Measurements from ENCODE around the gene TAS2R1.

The TAS2R1 gene

GRCh38 chr5:9630251-9630650 is at the start of gene TAS2R1:
TAS2R1 (minus strand) TSS chr5:9630351; CDS start chr5:9630032, 319 bp downstream.
- DNase-seq, result no peak

DNA sequence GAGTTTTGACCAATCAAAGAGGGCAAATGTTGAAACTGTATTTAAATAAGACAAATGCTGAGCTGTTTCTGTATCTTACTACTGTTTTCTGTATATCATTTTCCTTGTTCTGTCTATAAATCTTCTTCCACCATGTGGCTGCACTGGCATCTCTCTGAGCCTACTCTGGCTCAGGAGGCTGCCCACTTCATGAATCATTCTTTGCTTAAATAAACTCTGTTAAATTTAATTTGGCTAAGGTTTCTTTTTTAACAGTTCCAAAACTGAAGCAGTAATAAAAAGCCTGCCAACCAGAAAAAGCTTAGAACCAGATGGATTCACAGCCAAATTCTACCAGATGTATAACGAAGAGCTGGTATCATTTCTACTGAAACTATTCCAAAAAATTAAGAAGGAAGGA is 40.2 kb upstream of the TAS2R1 start:
- no peak for DNase-seq

GRCh38 chr5:9667906-9668305 is 37.8 kb upstream of the TAS2R1 start:
- no peak for DNase-seq

GRCh38 chr5:9663891-9664290 is 33.7 kb upstream of the TAS2R1 start:
- no peak for DNase-seq

GRCh38 chr5:9661316-9662015 is 31.3 kb upstream of the TAS2R1 start:
- DNase-seq, result no peak

DNA sequence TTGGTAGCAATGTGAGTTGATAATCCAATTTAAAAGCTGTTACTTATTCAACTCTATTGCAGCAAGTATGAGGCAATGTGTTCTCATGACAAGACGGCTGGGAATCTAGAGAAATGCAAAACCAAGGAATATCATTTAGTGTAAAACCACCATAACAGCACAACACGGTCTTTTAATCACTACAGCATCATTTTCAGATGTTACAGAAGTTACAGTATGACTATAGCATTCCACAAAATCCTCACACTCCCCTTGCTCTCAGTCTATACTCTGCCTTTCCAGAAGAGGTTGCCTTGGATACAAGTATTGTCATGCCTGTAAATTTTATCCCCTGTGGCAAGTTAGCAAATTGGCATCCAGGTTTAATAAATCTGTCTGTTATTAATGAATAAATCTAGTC is 28.6 kb upstream of the TAS2R1 start:
- no peak for DNase-seq

- no peak for DNase-seq
These were observed 27.7 kb upstream of the TAS2R1 start for GRCh38 chr5:9657819-9658218.

DNA sequence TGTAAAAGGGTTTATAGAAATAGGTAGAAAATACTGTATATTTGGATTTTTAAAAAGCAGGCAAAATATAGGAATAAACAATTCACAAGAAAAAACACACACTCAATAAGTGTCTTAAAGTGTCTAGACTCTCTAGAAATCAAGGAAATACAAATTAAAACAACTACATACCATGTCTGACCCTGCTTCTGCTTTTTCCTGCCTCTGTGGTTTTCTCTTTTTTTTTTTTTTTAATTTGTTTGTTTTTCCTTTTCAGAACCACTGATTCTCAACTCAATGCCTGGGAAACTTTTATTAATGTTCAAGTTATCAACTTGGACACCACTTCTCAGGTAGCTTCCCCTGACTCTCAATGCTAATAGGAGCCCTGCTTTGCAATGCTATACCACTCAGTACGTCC is 25.5 kb upstream of the TAS2R1 start:
- no peak for DNase-seq

DNA sequence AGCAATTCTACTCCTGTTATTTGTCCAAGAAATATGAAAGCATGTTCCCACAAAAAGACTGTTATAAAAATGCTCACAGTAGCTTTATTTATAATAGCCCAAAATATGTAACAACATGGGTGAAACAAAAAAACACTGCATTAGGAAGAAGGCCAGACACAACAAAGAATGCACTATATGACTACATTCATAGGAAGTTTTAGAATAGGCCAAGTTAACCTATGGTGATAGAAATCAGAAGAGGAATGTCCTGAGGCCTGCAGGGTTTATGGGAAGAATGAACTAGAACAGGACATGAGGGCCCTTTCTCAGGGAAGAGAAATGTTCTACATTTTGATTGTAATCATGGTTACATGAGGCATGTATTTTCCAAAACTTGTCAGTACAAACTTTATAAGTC is 24.7 kb upstream of the TAS2R1 start:
- no peak for DNase-seq

- DNase-seq, result no peak
These were observed 23.7 kb upstream of the TAS2R1 start for GRCh38 chr5:9653811-9654210.

- DNase-seq, result no peak
These were observed 22.9 kb upstream of the TAS2R1 start for GRCh38 chr5:9653061-9653460.

GRCh38 chr5:9652295-9652694 is 22.1 kb upstream of the TAS2R1 start:
- DNase-seq, result no peak

- DNase-seq, result no peak
These were observed 16.7 kb upstream of the TAS2R1 start for GRCh38 chr5:9646843-9647242.

GRCh38 chr5:9644630-9645029 is 14.5 kb upstream of the TAS2R1 start:
- no peak for DNase-seq

DNA sequence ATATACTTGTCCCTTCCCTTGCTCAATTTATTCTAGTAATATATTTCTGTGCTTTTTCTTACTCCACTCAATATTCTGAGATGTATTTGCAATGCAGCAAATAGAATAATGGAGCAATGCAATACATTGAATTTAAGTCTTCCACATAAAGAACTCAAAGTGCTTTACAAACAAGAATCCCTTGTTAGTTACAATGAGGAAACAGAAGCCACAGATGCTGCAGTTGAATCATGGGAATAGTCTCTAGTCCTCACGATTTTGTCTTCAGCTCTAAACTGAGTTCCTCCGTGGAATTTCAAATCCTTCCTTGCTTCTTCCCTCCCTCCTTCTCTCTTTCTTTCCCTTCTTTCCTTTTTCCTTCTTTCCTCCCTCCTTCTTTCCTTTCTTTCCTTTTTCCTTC is 12.5 kb upstream of the TAS2R1 start:
- DNase-seq, result no peak

- no peak for DNase-seq
These were observed 11.7 kb upstream of the TAS2R1 start for GRCh38 chr5:9641806-9642355.

DNA sequence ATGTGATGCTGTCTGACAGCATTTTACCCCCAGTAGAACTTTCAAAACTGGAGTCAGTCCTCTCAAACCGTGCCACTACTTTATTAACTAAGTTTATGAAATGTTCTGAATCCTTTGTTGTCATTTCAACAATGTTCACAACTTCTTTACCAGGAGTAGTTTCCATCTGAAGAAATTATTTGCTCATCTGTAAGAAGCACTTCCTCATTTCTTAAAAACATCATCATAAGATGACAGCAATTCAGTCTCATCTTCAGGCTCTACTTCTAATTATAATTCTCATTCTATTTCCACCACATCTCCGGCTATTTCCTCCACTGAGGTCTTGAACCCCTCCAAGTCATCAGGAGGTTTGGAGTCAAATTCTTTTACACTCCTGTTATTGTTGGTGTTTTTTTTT is 2.3 kb upstream of the TAS2R1 start:
- DNase-seq, result no peak

DNA sequence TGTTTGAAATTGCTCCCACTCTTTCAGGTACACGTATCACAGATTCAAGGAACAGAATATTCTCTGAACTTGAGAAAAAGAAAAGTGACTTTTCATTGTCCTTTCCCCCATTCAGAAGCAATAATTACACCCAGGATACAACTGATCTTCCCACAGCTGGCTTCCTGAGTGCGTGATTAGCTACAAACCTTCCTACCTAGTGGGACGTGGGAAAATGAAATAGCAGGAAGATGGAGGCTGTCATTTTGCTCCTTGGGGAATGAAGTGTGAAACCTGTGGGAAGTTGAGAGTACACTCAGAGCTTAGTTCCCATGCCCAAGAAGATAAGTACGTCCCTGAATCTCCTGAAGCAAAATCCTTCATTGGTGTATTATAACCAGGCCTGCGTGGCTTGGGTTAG is 2.6 kb downstream of the TAS2R1 start:
- DNase-seq, result no peak

DNA sequence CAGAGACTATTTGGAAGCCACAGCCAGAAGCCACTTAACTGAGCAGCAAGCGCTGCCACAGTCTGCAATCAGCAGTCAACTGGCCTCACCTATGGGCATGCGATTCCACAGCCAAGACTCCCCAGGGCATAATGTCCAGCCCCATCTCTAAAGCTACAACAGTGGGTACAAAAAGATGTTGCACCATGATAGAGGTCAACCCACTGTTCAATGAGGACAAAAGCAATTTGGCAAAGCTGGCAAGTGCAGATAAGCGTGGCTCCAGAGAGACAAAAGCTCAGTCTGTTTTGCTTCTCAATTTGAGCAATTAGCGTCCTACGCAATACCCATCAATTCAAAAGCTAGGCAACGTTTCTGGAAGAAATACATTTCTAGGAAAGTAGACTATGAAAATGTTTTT is 3.2 kb downstream of the TAS2R1 start:
- no peak for DNase-seq

GRCh38 chr5:9625731-9626130 is 4.4 kb downstream of the TAS2R1 start:
- DNase-seq, result no peak

- no peak for DNase-seq
These were observed 4.9 kb downstream of the TAS2R1 start for GRCh38 chr5:9625286-9625685.

GRCh38 chr5:9624196-9624947 is 5.8 kb downstream of the TAS2R1 start:
- DNase-seq, result no peak

DNA sequence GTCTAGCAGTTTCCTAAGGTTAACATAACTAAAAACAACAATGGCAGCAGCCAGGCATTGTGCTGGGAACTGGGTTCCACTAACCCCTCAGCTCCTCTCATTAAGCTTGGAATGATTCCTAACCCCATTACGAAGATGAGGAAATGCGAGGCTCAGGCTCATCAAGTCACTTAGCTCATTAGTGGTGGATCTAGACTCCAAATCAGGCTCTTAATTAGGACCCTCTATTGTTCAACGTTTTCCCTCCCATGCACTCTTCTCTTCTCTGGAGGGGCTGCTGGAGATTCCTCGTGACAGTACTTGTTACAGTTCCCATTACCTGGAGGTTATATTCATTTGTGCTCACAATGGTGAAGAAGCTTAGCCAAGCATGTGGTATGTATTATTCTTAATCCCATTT is 6.5 kb downstream of the TAS2R1 start:
- no peak for DNase-seq

- DNase-seq, result no peak
These were observed 7.2 kb downstream of the TAS2R1 start for GRCh38 chr5:9622971-9623421.
